Measurements from ENCODE around the gene SENP5. TPM values are rescaled to one million over a fixed set of nuclear protein-coding genes. Genes with fewer than 3 reads are reported as not detected.

The SENP5 gene
- total RNA-seq, 4 donors from 2014 or later, result 25.2 to 32.5 (median 28.7) TPM

- TF ChIP-seq CTCF (IDR thresholded peaks at IDR 0.05) (no peak), POLR2A (IDR thresholded peaks at IDR 0.05) (no peak)
- DNase-seq (ENCODE audit: low spot score in 2 of 2), result no peak
- H3K4me3 ChIP-seq (ENCODE audit: low read depth, poor library complexity, severe bottlenecking), result no peak overlapping the region
- 62 to 73% methylated on average over 4 of the region's 4 CpGs for WGBS, 2 donors
- intact Hi-C loops (cut with DNase I; ENCODE audit: low total_unique reads), result no loop called here
Measured at GRCh38 chr3:196886144-196886543, 18.4 kb downstream of the SENP5 start.

- intact Hi-C loops (cut with DNase I; ENCODE audit: low total_unique reads), result no loop called here
- WGBS, 2 donors, result 82 to 89% methylated on average over 6 of the region's 6 CpGs
- no peak overlapping the region for H3K4me3 ChIP-seq (ENCODE audit: low read depth, poor library complexity, severe bottlenecking)
- DNase-seq (ENCODE audit: low spot score in 2 of 2), result no peak
- TF ChIP-seq POLR2A (IDR thresholded peaks at IDR 0.05) (no peak), CTCF (IDR thresholded peaks at IDR 0.05) (no peak)
Measured at GRCh38 chr3:196889844-196890708, 22.4 kb downstream of the SENP5 start.

GRCh38 chr3:196894557-196895295 is 27.0 kb downstream of the SENP5 start:
- DNase-seq (ENCODE audit: low spot score in 2 of 2), result no peak
- TF ChIP-seq CTCF (IDR thresholded peaks at IDR 0.05) (no peak), POLR2A (IDR thresholded peaks at IDR 0.05) (no peak)
- WGBS, 2 donors, result 96% methylated on average over 13 of the region's 13 CpGs
- H3K4me3 ChIP-seq (ENCODE audit: low read depth, poor library complexity, severe bottlenecking), result no peak overlapping the region
- intact Hi-C loops (cut with DNase I; ENCODE audit: low total_unique reads), result no loop called here

- H3K4me3 ChIP-seq (ENCODE audit: low read depth, poor library complexity, severe bottlenecking), result no peak overlapping the region
- 97% methylated on average over 6 of the region's 6 CpGs for WGBS, 2 donors
- intact Hi-C loops (cut with DNase I; ENCODE audit: low total_unique reads), result no loop called here
- no peak for DNase-seq (ENCODE audit: low spot score in 2 of 2)
- TF ChIP-seq POLR2A (IDR thresholded peaks at IDR 0.05), result no peak
- no peak for TF ChIP-seq CTCF (IDR thresholded peaks at IDR 0.05)
Measured at GRCh38 chr3:196896229-196896628, 28.5 kb downstream of the SENP5 start.

GRCh38 chr3:196901768-196902167 is 34.0 kb downstream of the SENP5 start:
- TF ChIP-seq POLR2A (IDR thresholded peaks at IDR 0.05) (no peak), CTCF (IDR thresholded peaks at IDR 0.05) (no peak)
- no peak for DNase-seq (ENCODE audit: low spot score in 2 of 2)
- no peak overlapping the region for H3K4me3 ChIP-seq (ENCODE audit: low read depth, poor library complexity, severe bottlenecking)
- 92 to 95% methylated on average over 1 of the region's 1 CpG for WGBS, 2 donors
- intact Hi-C loops (cut with DNase I; ENCODE audit: low total_unique reads), result no loop called here
